Activated gamma-delta T cell (primary cell): ENCODE results near the gene SELENOO.

ENCODE experiments used
- DNase-seq: peaks from one replicate; lab custom pipeline; 2025; lab: John Stamatoyannopoulos, UW

Gene SELENOO

GRCh38 chr22:50236731-50237409, 36.1 kb downstream of the SELENOO start:
- no peak for DNase-seq

- DNase-seq, result no peak
These were observed 37.9 kb downstream of the SELENOO start for GRCh38 chr22:50238755-50239154.

DNA sequence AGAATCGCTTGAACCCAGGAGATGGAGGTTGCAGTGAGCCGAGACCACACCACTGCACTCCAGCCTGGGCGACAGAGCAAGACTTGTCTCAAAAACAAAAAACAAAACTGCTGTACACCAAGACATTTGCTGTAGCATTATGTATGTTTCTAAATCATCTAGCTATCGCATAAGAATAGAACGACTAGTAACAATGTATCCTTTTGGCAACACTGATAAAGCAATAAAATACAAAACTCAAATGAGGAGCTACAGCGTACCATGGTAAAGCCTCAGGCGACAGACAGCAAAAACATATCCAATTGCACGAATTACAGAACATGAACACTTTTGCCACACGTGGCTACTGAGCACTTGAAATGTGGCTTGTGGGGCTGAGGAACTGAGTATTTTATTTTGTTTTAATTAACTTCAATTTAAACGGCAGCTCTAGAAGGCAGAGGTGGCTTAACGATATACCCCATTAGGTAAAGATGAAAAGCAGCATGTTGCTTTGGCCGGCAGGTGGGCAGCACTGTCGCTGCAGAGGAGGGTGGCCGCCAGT, 41.7 kb downstream of the SELENOO start:
- DNase-seq, result no peak

DNA sequence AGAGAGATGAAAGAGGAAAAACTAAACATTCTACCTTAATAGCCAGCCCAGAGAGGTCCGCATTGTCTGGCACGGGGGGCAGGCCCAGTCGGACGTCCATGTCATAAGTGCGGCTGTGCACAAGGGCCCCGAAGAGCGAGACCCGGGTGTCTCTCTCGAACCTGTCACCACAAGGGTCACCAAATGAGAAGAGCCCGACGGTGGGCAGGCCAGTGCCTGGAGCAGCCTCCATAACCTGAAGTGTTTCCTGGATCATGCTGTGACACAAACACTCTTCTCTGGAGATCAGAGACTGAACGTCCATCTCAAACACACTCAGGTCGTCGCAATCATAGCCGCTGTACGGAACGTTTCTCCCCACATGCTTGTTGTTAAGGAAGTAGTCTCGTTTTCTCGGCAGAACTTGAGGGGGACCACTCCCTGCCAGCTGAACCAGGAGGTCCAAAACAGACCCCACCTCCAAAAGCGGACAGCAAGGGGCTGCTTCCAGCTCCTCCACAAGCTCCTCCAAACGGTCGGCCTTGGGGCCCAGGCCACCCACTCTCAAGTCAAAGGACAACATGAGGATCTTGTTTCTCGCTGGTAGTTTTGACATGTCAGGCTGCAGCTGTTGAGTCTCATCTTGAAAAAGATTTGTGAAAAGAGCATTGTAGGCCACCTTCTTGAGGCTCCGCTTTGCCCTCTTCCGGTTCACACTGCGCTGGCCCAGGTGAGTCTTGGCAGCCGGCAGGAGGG, 43.0 kb downstream of the SELENOO start:
- DNase-seq, result no peak

DNA sequence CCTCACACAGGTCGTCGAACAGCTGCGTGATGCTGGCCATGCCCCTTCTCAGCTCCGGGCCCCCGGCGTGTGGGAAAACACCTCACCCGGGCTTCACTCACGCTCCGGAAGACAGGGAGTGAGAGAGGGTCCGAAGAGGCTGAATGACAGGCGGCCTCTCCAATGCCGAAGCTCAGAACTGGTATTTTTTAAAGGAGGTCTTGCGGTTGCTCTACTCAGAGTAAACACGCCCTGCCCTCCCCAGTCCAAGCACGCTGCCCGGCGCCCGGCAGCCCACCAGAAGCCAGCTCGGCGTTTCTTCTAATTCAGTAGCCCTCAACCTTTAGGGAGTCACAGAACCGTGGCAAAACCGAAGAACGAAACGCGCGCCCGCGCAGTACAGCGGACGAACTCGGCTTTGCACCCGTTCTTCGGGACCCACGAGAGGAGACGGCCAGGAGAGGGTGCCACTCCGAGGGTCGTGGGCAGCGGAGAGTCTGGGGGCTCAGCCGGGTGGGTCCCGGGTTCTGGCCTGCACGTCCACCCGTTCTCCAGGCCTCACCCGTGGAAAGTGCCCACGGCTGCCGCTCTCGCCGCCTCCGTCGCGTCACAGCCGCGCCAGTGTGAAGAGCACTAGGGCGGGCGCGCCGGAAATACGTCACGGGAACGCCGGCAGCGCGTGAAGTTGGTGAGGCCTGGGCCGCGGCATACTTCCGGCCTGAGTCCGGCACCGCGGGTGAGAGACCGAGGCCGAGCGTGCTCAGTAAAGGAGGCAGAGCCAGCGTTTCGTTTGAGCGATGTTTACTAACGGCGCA, 43.8 kb downstream of the SELENOO start, which contains the start of gene TUBGCP6:
Gene TUBGCP6 (minus strand): TSS at position 604 of the 794 bp plus-strand sequence. CDS start 564 bp downstream, at position 40.
- DNase-seq, result peak; percentile 92

DNA sequence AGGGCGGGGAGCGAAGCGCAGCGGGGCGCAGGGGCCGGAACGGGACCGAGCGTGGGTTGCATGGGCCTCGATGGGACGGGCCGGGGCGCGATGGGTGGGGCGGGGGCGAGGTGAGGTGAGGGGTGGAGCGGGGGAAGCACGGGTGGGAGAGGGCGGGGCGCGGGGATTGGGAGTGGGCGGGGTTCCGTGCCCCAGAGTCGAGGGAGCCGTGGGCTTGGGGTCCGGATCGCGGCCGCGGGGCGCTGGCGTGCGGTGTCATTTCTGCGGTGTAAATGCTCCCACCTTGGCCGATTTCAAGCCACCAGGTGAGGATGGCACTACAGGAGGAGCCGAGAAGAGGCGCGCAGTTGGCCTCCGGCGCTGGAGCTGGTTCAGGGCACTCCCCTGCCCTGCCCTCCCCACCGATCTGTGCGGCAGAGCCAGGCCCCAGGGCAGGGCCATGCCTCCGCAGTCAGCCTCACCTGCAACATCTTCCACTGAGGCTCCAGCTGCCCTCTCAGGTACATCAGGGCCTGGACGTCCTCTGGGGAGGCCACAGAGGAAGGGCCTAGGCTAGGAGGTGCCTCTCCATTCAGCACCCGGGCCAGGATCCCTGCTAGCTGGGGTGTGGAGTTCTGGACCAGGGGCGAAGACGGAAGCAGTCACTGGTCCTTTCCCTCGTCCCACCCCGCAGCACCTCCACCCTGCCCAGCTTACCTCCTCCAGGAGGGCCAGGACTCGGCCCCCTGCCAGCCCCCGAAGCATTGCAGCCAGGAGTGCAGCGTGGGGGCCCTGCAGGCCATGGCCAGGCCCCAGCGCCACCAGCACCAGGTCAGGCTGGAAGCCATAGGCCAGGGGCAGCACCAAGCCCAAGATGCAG, 44.6 kb downstream of the SELENOO start:
- DNase-seq, result no peak

GRCh38 chr22:50246242-50247175, 45.7 kb downstream of the SELENOO start:
- no peak for DNase-seq

GRCh38 chr22:50247748-50248147, 46.9 kb downstream of the SELENOO start:
- no peak for DNase-seq

- DNase-seq, result no peak
These were observed 47.6 kb downstream of the SELENOO start for GRCh38 chr22:50248196-50249081.

DNA sequence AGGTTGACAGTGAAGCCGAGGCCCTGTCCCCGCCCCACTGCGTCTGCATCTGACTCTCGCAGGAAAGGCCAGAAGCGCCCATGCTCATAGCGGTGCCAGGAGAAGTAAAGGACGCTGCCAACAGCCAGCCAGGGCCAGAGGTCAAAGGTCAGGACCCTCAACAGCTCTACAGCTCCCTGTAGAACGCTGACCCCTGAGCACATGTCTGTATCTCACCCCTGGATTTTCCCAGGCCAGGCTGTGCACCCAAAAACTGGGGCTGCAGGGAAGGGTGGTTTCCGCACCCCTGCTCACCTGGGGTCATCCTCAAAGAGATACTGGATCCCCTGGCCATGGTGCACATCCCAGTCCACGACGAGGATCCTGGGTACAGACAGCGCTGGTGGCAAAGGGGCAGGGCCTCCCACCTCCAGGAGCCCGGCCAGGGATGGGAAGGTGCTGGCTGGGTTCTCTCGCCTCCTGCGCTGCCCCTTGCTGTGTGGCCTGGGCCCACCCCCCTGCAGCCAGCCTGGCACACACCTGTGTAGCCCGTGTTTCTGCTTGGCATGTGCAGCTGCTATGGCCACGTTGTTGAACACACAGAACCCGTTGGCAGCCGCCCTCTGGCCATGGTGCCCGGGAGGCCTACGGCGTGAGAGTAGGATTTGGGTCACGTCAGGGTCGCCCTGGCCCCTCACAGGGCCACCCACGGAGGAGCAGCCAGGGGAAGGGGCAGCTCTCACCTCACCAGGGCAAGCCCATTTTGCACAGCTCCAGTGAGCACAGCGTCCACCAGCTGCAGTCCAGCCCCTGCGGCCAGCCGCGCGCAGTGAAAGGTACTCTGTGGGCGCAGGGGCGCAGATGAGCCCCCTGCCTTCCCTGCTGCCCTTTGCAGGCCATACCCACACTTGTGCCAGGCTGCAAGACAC, 48.8 kb downstream of the SELENOO start:
- no peak for DNase-seq

DNA sequence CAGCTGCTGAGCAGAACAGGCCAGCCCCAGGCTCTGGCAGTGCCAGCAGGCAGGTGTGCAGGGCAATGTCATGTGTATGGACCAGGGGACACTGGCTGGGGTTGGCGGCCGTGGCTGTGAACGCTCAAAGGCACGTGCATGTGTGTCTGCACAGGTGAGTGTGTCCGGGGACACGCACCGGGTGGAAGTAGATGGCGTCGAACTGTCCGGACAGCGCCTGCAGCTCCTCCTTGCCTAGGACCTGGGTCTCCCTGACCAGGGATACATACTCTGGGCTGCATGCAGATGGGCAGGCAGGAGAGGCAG, 49.4 kb downstream of the SELENOO start:
- DNase-seq, result no peak

- DNase-seq, result peak; percentile 60
These were observed 50.0 kb downstream of the SELENOO start, which contains the start of gene HDAC10 for GRCh38 chr22:50250555-50251476. TSS of gene HDAC10 (minus strand) at chr22:50251265. CDS start at chr22:50251032, 233 bp downstream.

DNA sequence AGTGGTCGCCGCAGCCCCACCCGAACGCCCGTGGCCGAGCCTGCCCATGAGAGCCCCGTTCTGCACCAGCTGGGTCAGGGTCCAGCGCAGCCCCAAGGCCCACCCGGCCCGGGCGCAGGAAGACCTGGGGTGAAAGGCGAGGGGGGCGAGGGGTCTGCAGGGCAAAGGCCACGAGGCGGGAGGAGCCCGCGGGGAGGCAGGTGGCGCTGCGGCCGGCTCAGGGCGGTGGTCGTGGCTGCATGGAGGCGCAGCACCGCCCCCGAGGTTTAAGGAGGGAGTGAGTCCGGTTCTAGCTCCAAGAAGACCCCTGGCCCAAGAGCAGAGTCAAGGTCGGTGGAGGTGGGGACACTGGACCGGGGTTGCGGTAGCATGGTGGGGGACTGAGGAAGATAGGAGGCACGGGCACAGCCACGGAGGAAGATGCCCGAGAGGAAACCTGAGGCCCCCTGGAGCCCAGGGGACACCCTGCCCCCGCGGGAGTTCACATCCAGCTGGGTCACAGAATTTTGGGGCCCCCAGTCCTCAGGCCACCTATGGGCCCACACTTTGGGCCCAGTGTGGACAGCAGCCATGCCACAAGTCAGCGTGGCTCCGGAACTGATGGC, 50.8 kb downstream of the SELENOO start:
- no peak for DNase-seq

- no peak for DNase-seq
These were observed 51.6 kb downstream of the SELENOO start for GRCh38 chr22:50252082-50253045.
